CD14-positive monocyte (primary cell): ENCODE data around the gene LRRFIP1. TPM values are rescaled to one million over a fixed set of nuclear protein-coding genes. Genes with fewer than 3 reads are reported as not detected.
"Not testable (repeated sequence)": the region's sequence is repeated elsewhere in the genome, so short reads cannot be mapped to it uniquely, and the experiment has no call there.

Source experiments
- DNase-seq, 3 donors: peaks; one replicate each; pipeline ENCODE4 v3.0.0-alpha.2; 2011 to 2022
- H2AFZ ChIP-seq: 2 replicates; pipeline ENCODE4 v1.6.0; 2012; ENCODE audit warnings: mild to moderate bottlenecking, low read depth, low read length, inconsistent platforms; ENCODE audit not compliant: insufficient read depth, poor library complexity, severe bottlenecking
- H3K27ac ChIP-seq, 2 donors: 1 replicate in 1 of 2; 2 replicates in 1 of 2; pipeline ENCODE4 v1.5.1; 2012 to 2013; ENCODE audit warnings: low read length in 2 of 2, control low read depth in 1 of 2, inconsistent platforms in 1 of 2, low read depth in 1 of 2, mild to moderate bottlenecking in 1 of 2
- H3K27me3 ChIP-seq, 2 donors: one replicate each; pipeline versions ENCODE4 v1.6.0 to v1.6.1; 2011 to 2013; ENCODE audit warnings: low read length in 2 of 2; ENCODE audit not compliant: control insufficient read depth in 2 of 2, insufficient read depth in 2 of 2
- H3K36me3 ChIP-seq, 2 donors: replicated peaks in 1 of 2; 1 replicate in 1 of 2; 2 replicates in 1 of 2; pipeline versions ENCODE4 v1.5.1 to v1.6.1; 2012 to 2013; ENCODE audit warnings: low read length in 2 of 2, control low read depth in 1 of 2, inconsistent platforms in 1 of 2, mild to moderate bottlenecking in 1 of 2; ENCODE audit not compliant: insufficient read depth in 2 of 2, control insufficient read depth in 1 of 2
- H3K4me1 ChIP-seq, 2 donors: 1 replicate in 1 of 2; 2 replicates in 1 of 2; pipeline versions ENCODE4 v1.5.1 to v1.6.1; 2012 to 2013; ENCODE audit warnings: low read length in 2 of 2, control low read depth in 1 of 2, inconsistent platforms in 1 of 2, mild to moderate bottlenecking in 1 of 2, moderate library complexity in 1 of 2; ENCODE audit not compliant: insufficient read depth in 2 of 2, control insufficient read depth in 1 of 2
- H3K4me2 ChIP-seq: replicated peaks from 2 replicates; pipeline ENCODE3; 2012; ENCODE audit warnings: low read length, moderate library complexity, mild to moderate bottlenecking; ENCODE audit not compliant: poor library complexity, severe bottlenecking; ENCODE audit errors: extremely low read depth
- H3K4me3 ChIP-seq, 3 experiments: fragments of 200-600 bp in 1 of 3; sonication (generic) in 1 of 3; replicated peaks in 1 of 3; 1 replicate in 2 of 3; 2 replicates in 1 of 3; pipeline ENCODE4 v1.5.1; 2011 to 2013; ENCODE audit warnings: low read length in 3 of 3, mild to moderate bottlenecking in 3 of 3, control low read depth in 2 of 3, low read depth in 2 of 3, inconsistent platforms in 1 of 3, moderate library complexity in 1 of 3
- H3K79me2 ChIP-seq: 2 replicates; pipeline ENCODE4 v1.6.0; 2012; ENCODE audit warnings: mild to moderate bottlenecking, control low read depth, inconsistent platforms, low read length, moderate library complexity; ENCODE audit not compliant: insufficient read depth
- H3K9ac ChIP-seq: 2 replicates; pipeline ENCODE4 v1.6.0; 2017; ENCODE audit warnings: low read length, mild to moderate bottlenecking; ENCODE audit not compliant: insufficient read depth, poor library complexity, severe bottlenecking
- H3K9me3 ChIP-seq, 2 donors: replicated peaks in 1 of 2; 1 replicate in 1 of 2; 2 replicates in 1 of 2; pipeline versions ENCODE4 v1.5.1 to v1.6.1; 2012 to 2013; ENCODE audit warnings: low read length in 2 of 2, control low read depth in 1 of 2; ENCODE audit not compliant: control insufficient read depth in 1 of 2, insufficient read depth in 1 of 2
- H4K20me1 ChIP-seq: 2 replicates; pipeline ENCODE4 v1.6.0; 2012; ENCODE audit warnings: mild to moderate bottlenecking, low read length, control low read depth, moderate library complexity; ENCODE audit not compliant: insufficient read depth
- H3K27ac Mint-ChIP-seq, 7 donors: one replicate each; pipeline ENCODE4 v1.8.0; 2020; ENCODE audit warnings: mild to moderate bottlenecking in 7 of 7, mixed read lengths in 7 of 7, moderate library complexity in 6 of 7, inconsistent platforms in 2 of 7
- H3K27me3 Mint-ChIP-seq, 3 donors: one replicate each; pipeline ENCODE4 v1.8.0; 2021 to 2022; ENCODE audit warnings: low read depth in 3 of 3, mild to moderate bottlenecking in 3 of 3, mixed read lengths in 3 of 3, moderate library complexity in 3 of 3, inconsistent platforms in 1 of 3
- H3K36me3 Mint-ChIP-seq, 2 donors: one replicate each; pipeline ENCODE4 v1.8.0; 2020; ENCODE audit warnings: mixed read lengths in 2 of 2, inconsistent platforms in 1 of 2, mild to moderate bottlenecking in 1 of 2
- H3K4me1 Mint-ChIP-seq: one replicate; pipeline ENCODE4 v1.8.0; 2020; ENCODE audit warnings: mild to moderate bottlenecking, mixed read lengths
- H3K4me3 Mint-ChIP-seq, 2 donors: one replicate each; pipeline ENCODE4 v1.8.0; 2020; ENCODE audit warnings: mild to moderate bottlenecking in 2 of 2, mixed read lengths in 2 of 2, moderate library complexity in 1 of 2
- H3K9me3 Mint-ChIP-seq, 7 donors: one replicate each; pipeline ENCODE4 v1.8.0; 2020 to 2022; ENCODE audit warnings: mixed read lengths in 7 of 7, mild to moderate bottlenecking in 6 of 7, moderate library complexity in 6 of 7, inconsistent platforms in 2 of 7
- WGBS: methylation state at CpG from one replicate; pipeline ENCODE4 v1.1.5; 2013; ENCODE audit warnings: missing lambda C conversion rate; ENCODE audit not compliant: insufficient coverage; 5-methylcytosine and 5-hydroxymethylcytosine counted together
- intact Hi-C, 2 donors: fragments of 100-400 bp; cut with micrococcal nuclease; formaldehyde crosslinking; loops; one replicate each; pipeline versions ENCODE4 v1.15.0 to v1.15.1; 2023
- polyA plus RNA-seq, 3 donors: library from polyadenylated mRNA; depleted of rRNA in 1 of 3; unstranded in 2 of 3; stranded (reverse) in 1 of 3; fragments of 300-500 nt in 2 of 3; fragments of >200 nt in 1 of 3; fragmentation: Illumina TruSeq in 2 of 3; gene quantifications; 1 replicate in 2 of 3; 2 replicates in 1 of 3; pipeline ENCODE4 v1.2.3, GENCODE V29; 2012 to 2021
- TF ChIP-seq, protein P1 (sequence below): fragments of 200-600 bp; IDR thresholded peaks from one replicate; pipeline ENCODE4 v1.8.0; 2022; ENCODE audit warnings: antibody characterized with exemption, mild to moderate bottlenecking

The LRRFIP1 gene
- polyA plus RNA-seq, 3 donors: 67.3 to 148 (median 98.3) TPM

DNA sequence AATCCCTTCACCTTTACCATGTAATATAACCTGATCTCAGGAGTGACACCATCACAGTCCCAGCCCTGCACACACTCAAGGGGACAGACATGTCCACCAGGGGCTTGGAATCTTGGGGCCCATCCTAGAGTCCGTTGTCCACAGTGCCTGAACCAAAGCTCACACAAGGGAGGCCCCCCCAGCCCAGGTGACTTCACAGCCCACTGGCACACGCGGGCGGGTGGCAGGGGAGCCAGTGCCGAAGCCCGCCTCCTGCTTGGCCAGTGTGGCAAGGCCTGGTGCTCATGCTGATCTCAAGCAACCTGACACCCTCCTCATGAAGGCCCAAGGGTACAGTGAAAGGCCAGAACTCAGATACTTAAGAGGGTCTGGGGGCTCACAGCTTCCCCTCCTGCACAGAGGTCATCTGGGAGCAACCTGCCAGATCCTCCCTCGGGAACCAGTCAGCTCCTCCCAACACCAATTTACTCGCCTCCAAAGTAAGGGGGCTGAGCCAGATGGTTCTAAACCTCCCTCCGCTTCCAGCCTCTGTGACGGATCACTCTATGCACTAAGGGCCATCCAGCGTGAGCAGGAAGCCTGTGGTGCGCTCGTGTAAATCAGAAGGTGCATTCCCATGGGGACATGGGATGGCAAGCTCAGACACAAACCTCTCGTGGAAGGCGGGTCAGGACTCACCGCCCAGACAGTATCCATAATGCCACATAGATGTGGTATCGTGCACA, 33.6 kb upstream of the LRRFIP1 start:
- DNase-seq: no peak
- H3K27me3 Mint-ChIP-seq: peaks cover 2 to 12% (median 5%) of the 10 kb centered on the region in 3 donors
- H3K9ac ChIP-seq: no peak overlapping the region
- TF ChIP-seq, protein P1, sequence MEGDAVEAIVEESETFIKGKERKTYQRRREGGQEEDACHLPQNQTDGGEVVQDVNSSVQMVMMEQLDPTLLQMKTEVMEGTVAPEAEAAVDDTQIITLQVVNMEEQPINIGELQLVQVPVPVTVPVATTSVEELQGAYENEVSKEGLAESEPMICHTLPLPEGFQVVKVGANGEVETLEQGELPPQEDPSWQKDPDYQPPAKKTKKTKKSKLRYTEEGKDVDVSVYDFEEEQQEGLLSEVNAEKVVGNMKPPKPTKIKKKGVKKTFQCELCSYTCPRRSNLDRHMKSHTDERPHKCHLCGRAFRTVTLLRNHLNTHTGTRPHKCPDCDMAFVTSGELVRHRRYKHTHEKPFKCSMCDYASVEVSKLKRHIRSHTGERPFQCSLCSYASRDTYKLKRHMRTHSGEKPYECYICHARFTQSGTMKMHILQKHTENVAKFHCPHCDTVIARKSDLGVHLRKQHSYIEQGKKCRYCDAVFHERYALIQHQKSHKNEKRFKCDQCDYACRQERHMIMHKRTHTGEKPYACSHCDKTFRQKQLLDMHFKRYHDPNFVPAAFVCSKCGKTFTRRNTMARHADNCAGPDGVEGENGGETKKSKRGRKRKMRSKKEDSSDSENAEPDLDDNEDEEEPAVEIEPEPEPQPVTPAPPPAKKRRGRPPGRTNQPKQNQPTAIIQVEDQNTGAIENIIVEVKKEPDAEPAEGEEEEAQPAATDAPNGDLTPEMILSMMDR: no peak
- peaks cover 16 to 25% of the 10 kb centered on the region in 2 donors for H3K4me1 ChIP-seq
- H3K27me3 ChIP-seq: no peaks in the 10 kb centered on the region
- no peaks in the 10 kb centered on the region for H3K36me3 ChIP-seq
- no peaks in the 10 kb centered on the region for H3K9me3 ChIP-seq
- intact Hi-C loops: no loop called here
- 98% methylated on average over 12 of the region's 17 CpGs for WGBS
- no peak overlapping the region for H2AFZ ChIP-seq
- H3K4me2 ChIP-seq: no peak overlapping the region
- H3K79me2 ChIP-seq: no peaks in the 10 kb centered on the region
- peak overlapping the region in 1 of 2 donors; percentile 3 for H3K4me3 Mint-ChIP-seq
- no peaks in the 10 kb centered on the region for H4K20me1 ChIP-seq
- peak overlapping the region in 1 of 7 donors; percentile 53 for H3K27ac Mint-ChIP-seq
- no peak overlapping the region for H3K27ac ChIP-seq
- H3K36me3 Mint-ChIP-seq: no peaks in the 10 kb centered on the region
- peaks cover 25% of the 10 kb centered on the region for H3K4me1 Mint-ChIP-seq
- peaks cover 0 to 3% (median 0%) of the 10 kb centered on the region in 7 donors for H3K9me3 Mint-ChIP-seq
- H3K4me3 ChIP-seq: no peak overlapping the region

DNA sequence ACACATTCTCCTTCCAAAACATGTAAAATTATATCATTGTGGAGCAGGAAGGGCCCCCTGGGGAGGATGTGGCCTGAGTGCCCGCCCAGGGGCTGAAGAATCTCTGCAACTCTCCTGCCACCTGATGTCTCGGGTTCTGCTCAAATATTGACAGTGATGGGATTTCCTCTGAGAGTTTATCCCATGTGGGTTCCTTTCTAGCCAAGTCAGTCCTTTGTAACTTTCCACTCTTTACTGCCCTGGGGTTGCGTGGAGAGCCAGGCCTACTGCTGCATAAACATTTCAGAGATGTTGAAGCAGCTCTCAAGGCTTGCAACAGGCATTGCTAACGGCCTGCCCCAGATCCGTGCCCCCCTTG, 32.9 kb upstream of the LRRFIP1 start:
- no peak for DNase-seq
- no peak overlapping the region for H3K27ac Mint-ChIP-seq
- no peak overlapping the region for H3K9ac ChIP-seq
- no peaks in the 10 kb centered on the region for H3K79me2 ChIP-seq
- peaks cover 0 to 3% (median 0%) of the 10 kb centered on the region in 7 donors for H3K9me3 Mint-ChIP-seq
- no peak overlapping the region for H2AFZ ChIP-seq
- H3K4me1 Mint-ChIP-seq: peaks cover 25% of the 10 kb centered on the region
- no peaks in the 10 kb centered on the region for H3K27me3 ChIP-seq
- WGBS: 100% methylated on average over 3 of the region's 5 CpGs
- H3K4me3 ChIP-seq: no peak overlapping the region
- intact Hi-C loops: no loop called here
- peaks cover 2 to 16% (median 2%) of the 10 kb centered on the region in 3 donors for H3K27me3 Mint-ChIP-seq
- no peaks in the 10 kb centered on the region for H3K36me3 Mint-ChIP-seq
- H3K36me3 ChIP-seq: no peaks in the 10 kb centered on the region
- H4K20me1 ChIP-seq: no peaks in the 10 kb centered on the region
- H3K4me3 Mint-ChIP-seq: no peak overlapping the region
- no peaks in the 10 kb centered on the region for H3K9me3 ChIP-seq
- H3K4me2 ChIP-seq: no peak overlapping the region
- TF ChIP-seq, protein P1: no peak
- peaks cover 16 to 25% of the 10 kb centered on the region in 2 donors for H3K4me1 ChIP-seq
- H3K27ac ChIP-seq: no peak overlapping the region

DNA sequence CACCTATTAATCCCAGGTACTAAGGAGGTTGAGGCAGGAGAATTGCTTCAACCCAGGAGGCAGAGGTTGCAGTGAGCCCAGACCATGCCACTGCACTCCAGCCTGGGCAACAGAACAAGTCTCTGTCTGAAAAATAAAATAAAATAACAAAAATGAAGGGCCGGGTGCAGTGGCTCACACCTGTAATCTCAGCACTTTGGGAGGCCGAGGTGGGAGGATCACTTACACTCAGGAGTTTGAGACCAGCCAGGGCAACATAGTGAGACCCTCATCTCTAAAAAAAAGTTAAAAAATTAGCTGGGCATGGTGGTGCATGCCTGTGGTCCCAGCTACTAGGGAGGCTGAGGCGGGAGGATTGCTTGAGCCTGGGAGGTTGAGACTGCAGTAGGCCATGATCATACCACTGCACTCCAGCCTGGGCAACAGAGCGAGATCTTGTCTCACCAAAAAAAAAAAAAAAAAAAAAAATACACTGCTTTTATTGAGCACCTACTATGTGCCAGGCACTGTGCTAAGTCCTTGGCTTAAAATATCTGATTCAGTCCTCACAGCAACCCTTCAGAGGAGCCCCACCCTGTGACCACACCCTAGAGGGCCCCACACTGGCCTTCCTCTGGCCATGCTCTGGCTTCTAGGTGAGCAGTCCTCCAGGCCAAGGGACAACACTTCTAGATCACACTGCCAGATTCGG, 31.4 kb upstream of the LRRFIP1 start:
- H4K20me1 ChIP-seq, H3K36me3 Mint-ChIP-seq, DNase-seq, H3K27ac ChIP-seq, H3K9me3 Mint-ChIP-seq, H3K9ac ChIP-seq, H3K79me2 ChIP-seq, H3K4me3 Mint-ChIP-seq, H3K36me3 ChIP-seq, H3K4me3 ChIP-seq, H3K4me2 ChIP-seq, H3K27me3 ChIP-seq, H3K9me3 ChIP-seq, H2AFZ ChIP-seq: not testable (repeated sequence)
- peaks cover 12 to 19% of the 10 kb centered on the region in 2 donors for H3K4me1 ChIP-seq
- 88% methylated on average over 3 of the region's 5 CpGs for WGBS
- H3K4me1 Mint-ChIP-seq: peaks cover 29% of the 10 kb centered on the region
- intact Hi-C loops: loop anchor here in 1 of 2 donors (5.0 kb wide), 1 partner anchor 151 kb away; no protein-coding TSS in a partner anchor
- H3K27me3 Mint-ChIP-seq: peaks cover 5 to 15% (median 6%) of the 10 kb centered on the region in 3 donors
- peak overlapping the region in 3 of 7 donors; percentile 54 to 75 (median 61) for H3K27ac Mint-ChIP-seq
